ENCODE data around the gene INSIG1.

The INSIG1 gene

DNA sequence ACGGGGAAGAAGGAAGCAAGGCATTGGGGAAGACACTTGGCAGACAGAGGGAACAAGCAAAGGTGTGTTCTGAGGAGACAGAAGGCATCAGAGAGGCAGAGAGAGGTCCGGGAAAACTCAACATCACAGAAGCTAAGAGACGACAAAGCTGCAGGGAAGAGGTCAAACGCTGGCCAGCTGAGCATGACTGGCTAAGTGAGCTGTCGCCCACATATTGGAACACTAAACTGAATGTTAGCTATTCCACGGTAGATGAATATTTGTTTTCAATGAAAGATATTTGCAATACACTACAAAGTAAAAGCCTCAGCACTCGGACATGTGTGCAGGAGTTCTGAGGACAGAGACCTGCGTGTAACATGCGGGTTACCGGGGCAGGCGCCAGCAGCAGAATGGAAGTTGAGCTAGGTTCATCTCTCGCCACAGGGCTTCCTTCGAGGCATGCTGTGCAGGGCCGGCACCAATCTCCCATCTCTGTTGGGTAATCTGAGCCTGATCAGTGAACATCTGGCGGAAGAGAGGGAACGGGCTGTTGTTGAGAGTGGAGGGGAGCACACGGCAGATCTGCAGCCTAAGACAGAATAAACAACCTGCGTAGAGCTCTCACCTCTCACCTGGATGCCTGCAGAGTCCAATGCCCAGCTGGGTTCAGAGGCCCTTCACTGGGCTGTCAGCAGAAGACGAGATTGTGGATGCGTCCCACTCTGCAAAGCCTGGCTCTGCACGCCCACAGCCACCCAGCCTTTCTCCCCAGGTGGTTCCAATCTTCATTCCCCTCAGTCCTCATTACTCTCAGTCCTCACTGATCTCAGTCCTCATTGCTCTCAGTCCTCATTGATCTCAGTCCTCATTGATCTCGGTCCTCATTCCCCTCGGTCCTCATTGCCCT is 35.9 kb downstream of the INSIG1 start:
- no peak for DNase-seq

DNA sequence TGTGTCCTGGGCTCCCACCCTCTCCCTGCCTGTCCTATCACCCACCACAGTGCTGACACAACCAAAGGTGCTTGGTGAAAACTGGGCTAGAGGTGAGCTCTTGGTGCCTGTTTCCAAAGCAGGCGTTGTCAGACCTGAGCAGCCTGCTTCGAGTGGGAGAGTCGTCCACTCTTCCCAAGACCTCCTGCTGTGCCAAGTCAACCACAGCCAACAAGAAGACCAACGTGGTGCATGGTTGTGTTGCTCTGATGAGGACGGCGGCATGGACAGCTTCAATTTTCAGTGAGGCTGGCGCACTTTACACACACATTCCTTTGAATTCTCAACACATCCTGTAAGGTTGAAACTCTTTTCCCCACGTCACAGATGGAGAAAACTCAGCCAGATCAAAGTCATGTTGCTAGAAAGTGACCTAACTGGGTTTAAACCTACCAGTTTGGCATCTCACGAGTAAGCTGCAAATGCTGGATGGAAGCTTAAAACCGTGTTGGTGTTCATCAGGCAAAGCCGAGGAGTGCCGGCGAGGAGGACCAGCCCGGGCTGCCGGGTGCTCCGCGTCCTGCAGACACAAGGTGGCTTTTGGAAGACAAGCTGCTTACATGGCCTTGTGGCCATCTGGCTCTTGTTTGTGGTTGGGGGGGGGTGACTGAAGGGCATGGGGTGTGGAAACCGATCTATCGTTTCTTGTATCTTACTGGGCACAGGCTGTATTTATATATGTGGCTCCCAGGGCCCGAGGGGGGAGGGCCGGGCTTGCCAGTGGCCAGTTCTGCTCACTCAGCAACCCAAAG is 39.3 kb downstream of the INSIG1 start:
- no peak for DNase-seq

- no peak for DNase-seq
Measured at GRCh38 chr7:155337946-155338631, 40.4 kb downstream of the INSIG1 start.

- peak in 1 of 2 donors; percentile 24 for DNase-seq
Measured at GRCh38 chr7:155338632-155339320, 41.1 kb downstream of the INSIG1 start.

DNA sequence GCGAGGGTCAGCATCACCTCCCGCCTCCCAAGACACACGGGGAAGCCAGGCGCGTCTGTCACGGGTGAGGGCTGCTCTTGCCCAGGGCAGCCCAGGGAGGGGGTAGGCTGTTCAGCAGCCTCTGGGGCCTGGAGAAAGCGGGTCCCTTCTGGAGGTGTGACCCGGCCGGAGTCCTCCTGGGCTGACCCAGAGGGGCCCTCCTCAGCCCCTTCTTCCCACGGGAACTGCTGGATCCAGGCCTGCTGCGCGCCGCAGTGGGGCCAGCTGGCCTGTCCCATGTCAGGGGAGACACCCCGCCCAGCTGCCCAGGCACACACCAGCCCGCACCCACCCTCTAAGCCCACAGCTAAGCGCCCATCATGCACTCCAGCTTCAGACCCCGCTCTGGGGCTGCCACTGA is 41.8 kb downstream of the INSIG1 start:
- no peak for DNase-seq

DNA sequence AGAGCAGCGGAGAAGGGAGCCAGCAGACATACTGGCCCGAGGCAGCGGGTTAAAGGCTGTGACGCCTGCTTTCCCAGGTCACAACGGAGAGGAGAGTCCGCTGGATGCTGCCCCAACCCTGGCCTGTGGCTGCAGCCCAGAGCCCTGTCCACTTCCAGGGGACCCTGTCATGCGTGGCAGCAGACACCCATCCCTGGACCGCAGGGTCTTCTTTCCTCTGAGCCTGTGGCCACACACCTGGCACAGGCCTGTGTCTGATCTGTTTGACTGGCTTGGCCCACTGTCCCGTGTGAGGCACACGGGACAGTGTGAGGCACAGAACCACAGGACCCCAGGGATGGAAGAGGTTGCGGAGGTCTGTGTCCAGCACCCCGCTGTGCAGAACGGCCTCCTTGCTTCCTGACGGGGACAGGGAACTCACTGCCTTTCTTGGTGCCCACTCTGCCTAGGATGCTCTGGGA is 42.4 kb downstream of the INSIG1 start:
- no peak for DNase-seq

GRCh38 chr7:155340721-155341120 is 43.0 kb downstream of the INSIG1 start:
- no peak for DNase-seq

GRCh38 chr7:155341463-155341983 is 43.8 kb downstream of the INSIG1 start:
- DNase-seq, result no peak

DNA sequence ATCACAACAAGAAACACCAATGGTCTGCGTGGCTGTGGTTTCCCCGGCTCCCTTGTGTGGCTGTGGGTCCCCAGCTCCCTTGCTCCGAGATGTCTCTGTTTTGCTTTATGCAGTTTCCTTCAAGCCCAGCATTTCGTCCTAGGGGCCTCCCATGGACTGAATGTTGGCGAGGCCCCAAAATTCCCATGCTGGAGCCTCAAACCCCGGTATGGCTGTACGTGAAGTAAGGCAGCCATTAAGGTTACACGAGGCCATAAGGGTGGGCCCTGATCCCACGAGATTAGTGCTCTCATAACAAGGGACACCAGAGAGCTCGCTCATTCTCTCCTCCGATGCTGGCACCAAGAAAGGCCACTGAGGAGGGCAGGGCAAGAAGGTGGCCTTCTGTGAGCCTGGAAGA is 44.6 kb downstream of the INSIG1 start:
- DNase-seq, result no peak

DNA sequence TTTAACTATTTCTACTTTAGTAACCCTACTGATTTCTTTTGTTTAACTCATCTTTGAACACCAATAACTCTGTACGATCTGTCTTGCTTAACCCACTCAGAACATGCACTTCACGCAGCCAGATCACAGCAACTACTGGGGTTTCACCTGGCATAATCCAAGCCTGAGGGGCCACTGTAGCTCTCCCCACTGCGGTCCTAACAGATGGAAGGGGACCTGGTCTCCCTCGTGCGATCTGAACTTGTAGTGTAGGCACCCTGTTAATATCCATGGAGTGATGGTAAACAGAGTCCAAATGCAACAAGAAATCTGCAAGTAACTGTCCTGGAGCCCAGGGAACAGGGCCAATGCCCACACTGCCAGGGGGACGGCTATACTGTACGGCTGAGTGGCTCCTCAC is 45.5 kb downstream of the INSIG1 start:
- DNase-seq, result no peak

- no peak for DNase-seq
Measured at GRCh38 chr7:155343661-155344121, 46.0 kb downstream of the INSIG1 start.

GRCh38 chr7:155344270-155344617 is 46.6 kb downstream of the INSIG1 start:
- DNase-seq, result no peak

DNA sequence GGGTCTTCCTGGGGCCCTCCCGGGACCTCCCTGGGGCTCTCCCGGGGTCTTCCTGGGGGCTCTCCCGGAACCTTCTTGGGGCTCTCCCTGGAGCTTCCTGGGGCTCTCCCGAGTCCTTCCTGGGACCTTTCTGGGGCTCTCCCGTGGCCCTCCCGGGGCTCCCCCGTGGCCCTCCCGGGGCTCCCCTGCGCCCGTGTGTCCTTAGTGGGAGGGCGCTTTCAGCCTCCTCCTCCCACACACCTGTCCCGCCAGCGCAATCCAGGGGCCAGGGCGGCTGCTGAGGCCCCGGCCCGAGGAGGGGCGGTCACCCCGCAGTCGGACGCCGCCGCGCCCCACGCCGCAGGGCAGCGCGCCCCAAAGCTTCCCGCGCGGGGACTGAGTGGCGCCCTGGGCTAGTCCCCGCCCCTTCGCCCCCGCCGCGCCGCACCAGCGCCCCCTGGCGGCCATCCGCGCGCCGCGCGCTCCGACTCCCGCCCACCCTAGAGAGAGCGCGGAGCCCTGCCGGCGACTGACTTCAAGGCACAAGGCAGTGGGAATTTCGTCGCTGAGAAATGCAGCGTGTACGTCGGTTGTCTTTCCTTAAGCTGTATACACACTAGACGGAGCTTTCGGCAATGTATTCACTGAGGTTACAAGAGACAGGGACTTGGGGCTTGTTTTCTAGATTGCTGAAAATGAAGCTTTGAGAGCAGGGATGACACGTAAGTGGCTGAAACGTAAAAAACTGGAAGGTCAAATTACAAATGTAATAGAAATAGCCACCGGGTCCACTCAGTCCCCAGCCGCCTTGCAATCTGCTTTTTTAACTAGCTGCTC is 47.1 kb downstream of the INSIG1 start:
- DNase-seq, result peak; percentile 79 to 88

DNA sequence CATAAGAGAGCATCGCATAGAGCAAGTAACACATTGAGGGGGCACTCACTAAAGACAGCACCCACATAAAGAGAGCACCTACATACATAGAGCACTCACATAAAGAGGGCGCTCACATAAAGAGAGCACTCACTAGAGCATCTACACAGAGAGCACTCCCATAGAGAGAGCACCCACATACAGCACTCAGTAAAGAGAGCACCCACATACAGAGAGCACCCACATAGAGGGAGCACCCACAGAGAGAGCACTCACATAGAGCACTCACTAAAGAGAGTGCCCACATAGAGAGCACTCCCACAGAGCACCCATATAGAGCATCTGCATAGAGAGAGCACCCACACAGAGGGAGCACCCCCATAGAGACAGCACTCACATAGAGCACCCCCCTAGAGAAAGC is 47.8 kb downstream of the INSIG1 start:
- DNase-seq, result no peak

GRCh38 chr7:155346285-155346684 is 48.6 kb downstream of the INSIG1 start:
- no peak for DNase-seq

DNA sequence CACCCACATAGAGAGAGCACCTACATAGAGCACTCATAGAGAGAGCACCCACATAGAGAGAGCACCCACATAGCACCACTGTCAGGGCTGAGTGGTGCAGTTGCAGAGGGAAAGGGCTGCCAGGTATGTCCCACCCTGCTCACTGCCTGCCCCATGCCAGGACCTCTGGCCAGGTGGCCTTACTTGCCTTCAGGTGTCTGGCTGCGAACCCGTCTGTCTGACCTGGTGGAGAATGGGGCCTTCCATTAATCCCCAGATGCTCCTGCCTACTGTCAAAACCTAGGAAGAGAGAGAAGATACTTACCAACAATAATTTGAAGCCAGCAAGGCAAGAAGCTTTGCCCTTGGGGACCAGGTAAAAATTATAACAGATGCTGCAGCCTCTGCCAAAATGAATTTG is 51.1 kb downstream of the INSIG1 start:
- no peak for DNase-seq

DNA sequence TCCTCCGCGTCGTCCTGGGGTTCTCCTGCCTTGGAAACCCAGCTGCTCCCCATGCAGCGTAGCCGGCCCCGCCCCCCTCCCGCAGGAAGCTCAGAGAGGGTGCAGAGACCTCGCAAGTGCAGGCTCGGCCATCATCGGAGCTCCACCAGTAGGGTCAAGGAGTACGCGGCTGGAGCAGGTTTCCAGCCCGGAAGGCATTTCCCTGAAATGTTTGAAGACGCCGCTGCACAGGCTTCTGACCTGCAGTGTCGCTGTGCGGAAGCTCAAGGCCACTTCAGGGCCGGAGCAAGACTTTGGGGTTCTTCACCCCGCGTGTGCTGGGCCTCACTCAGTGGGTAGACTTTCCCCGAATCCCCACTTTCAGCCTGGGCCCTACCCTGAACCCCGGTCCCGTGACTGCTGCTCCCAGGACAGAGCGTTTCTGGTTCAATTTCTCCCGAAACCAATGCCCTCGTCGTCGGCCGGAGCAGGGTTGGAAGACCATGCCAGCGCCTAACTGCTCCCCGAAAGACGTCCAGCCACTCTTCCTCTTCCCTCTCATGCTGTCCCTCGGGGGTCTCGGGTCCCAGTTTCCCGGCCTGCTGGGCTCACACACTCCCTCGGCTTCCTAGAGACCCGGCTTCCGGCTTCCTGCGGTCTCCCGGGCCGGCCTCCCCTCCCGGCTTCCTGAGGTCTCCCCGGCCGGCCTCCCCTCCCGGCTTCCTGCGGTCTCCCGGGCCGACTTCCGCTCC is 52.1 kb downstream of the INSIG1 start:
- no peak for DNase-seq

- DNase-seq, result no peak
Measured at GRCh38 chr7:155351120-155351870, 53.6 kb downstream of the INSIG1 start.

GRCh38 chr7:155352076-155352752 is 54.5 kb downstream of the INSIG1 start:
- DNase-seq, result no peak

DNA sequence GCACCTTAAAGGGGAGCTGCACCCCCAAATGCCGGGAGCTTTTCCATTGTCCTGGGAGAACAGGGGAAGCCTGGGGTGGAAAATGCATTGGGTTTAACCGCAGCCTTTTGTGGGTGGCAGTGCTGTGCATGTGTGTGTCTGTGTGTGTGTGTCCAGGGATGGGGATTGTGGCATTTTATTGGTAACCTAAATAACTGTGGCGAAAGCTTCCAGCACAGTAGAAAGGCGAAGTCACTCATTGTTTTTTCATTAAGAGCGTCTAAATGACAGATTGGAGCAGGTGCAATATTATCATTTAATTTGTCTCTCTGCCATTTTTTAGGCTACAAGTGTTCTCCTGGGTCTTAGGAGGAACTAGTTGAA is 55.1 kb downstream of the INSIG1 start:
- no peak for DNase-seq

All from CD4-positive, alpha-beta T cell treated with Interferon alpha-2 for 1 hour (primary cell).